ENCODE data around the gene ERG. TPM values are rescaled to one million over a fixed set of nuclear protein-coding genes. Genes with fewer than 3 reads are reported as not detected.
A peak's percentile ranks its signal among the peaks of the same experiment; 100 is the strongest.

ERG gene
- total RNA-seq, 2 donors from 2014 or later: 0.07 TPM; not detected in 1

GRCh38 chr21:38511198-38511597 lies 12.9 kb upstream of the ERG start:
- no peak overlapping the region for H3K4me3 Mint-ChIP-seq
- no peaks in the 10 kb centered on the region for H3K36me3 Mint-ChIP-seq (ENCODE audit: insufficient read depth in 2 of 2)
- peaks cover 5% of the 10 kb centered on the region for H3K4me1 Mint-ChIP-seq (ENCODE audit: low read depth)
- no peaks in the 10 kb centered on the region for H3K9me3 Mint-ChIP-seq
- no peak for DNase-seq
- ATAC-seq (replicated peaks in 1 of 2): no peak
- no peak overlapping the region for H3K27ac Mint-ChIP-seq
- H3K27me3 Mint-ChIP-seq (ENCODE audit: low read depth): peaks cover 33% of the 10 kb centered on the region

- Mint-ChIP-seq H3K27me3 (ENCODE audit: low read depth) (peaks cover 29% of the 10 kb centered on the region), H3K9me3 (no peaks in the 10 kb centered on the region), H3K27ac (no peak overlapping the region), H3K4me3 (no peak overlapping the region), H3K36me3 (ENCODE audit: insufficient read depth in 2 of 2) (no peaks in the 10 kb centered on the region), H3K4me1 (ENCODE audit: low read depth) (peaks cover 5% of the 10 kb centered on the region)
- DNase-seq (no peak), ATAC-seq (replicated peaks in 1 of 2) (no peak)
Measured at GRCh38 chr21:38507374-38507942, 9.2 kb upstream of the ERG start.

- no peak for DNase-seq
- H3K36me3 Mint-ChIP-seq (ENCODE audit: insufficient read depth in 2 of 2): no peaks in the 10 kb centered on the region
- peaks cover 5% of the 10 kb centered on the region for H3K4me1 Mint-ChIP-seq (ENCODE audit: low read depth)
- peak overlapping the region; percentile 15 to 40 for H3K4me3 Mint-ChIP-seq
- no peak overlapping the region for H3K27ac Mint-ChIP-seq
- H3K9me3 Mint-ChIP-seq: no peaks in the 10 kb centered on the region
- no peak for ATAC-seq (replicated peaks in 1 of 2)
- H3K27me3 Mint-ChIP-seq (ENCODE audit: low read depth): peaks cover 27% of the 10 kb centered on the region
Measured at GRCh38 chr21:38506661-38507281, 8.5 kb upstream of the ERG start.

- Mint-ChIP-seq H3K4me3 (no peak overlapping the region), H3K27ac (no peak overlapping the region), H3K27me3 (ENCODE audit: low read depth) (peaks cover 21% of the 10 kb centered on the region), H3K36me3 (ENCODE audit: insufficient read depth in 2 of 2) (no peaks in the 10 kb centered on the region), H3K9me3 (no peaks in the 10 kb centered on the region), H3K4me1 (ENCODE audit: low read depth) (peaks cover 5% of the 10 kb centered on the region)
- DNase-seq: peak; percentile 20 to 36
- peak; percentile 69 to 80 for ATAC-seq (replicated peaks in 1 of 2)
Measured at GRCh38 chr21:38505654-38506523, 7.6 kb upstream of the ERG start.

GRCh38 chr21:38504066-38504465 lies 5.8 kb upstream of the ERG start:
- no peak for DNase-seq
- Mint-ChIP-seq H3K4me1 (ENCODE audit: low read depth) (peaks cover 5% of the 10 kb centered on the region), H3K9me3 (no peaks in the 10 kb centered on the region), H3K27me3 (ENCODE audit: low read depth) (peaks cover 25% of the 10 kb centered on the region), H3K36me3 (ENCODE audit: insufficient read depth in 2 of 2) (no peaks in the 10 kb centered on the region), H3K4me3 (no peak overlapping the region), H3K27ac (no peak overlapping the region)
- ATAC-seq (replicated peaks in 1 of 2): no peak

GRCh38 chr21:38503583-38503982 lies 5.3 kb upstream of the ERG start:
- no peak overlapping the region for H3K4me3 Mint-ChIP-seq
- peaks cover 5% of the 10 kb centered on the region for H3K4me1 Mint-ChIP-seq (ENCODE audit: low read depth)
- no peak for ATAC-seq (replicated peaks in 1 of 2)
- no peak for DNase-seq
- no peaks in the 10 kb centered on the region for H3K36me3 Mint-ChIP-seq (ENCODE audit: insufficient read depth in 2 of 2)
- H3K27me3 Mint-ChIP-seq (ENCODE audit: low read depth): peaks cover 27% of the 10 kb centered on the region
- H3K9me3 Mint-ChIP-seq: no peaks in the 10 kb centered on the region
- H3K27ac Mint-ChIP-seq: no peak overlapping the region

- Mint-ChIP-seq H3K27ac (no peak overlapping the region), H3K36me3 (ENCODE audit: insufficient read depth in 2 of 2) (no peaks in the 10 kb centered on the region), H3K9me3 (no peaks in the 10 kb centered on the region), H3K4me1 (ENCODE audit: low read depth) (peaks cover 4% of the 10 kb centered on the region), H3K27me3 (ENCODE audit: low read depth) (peaks cover 38% of the 10 kb centered on the region), H3K4me3 (no peak overlapping the region)
- DNase-seq (no peak), ATAC-seq (replicated peaks in 1 of 2) (no peak)
Measured at GRCh38 chr21:38500073-38500472, 1.8 kb upstream of the ERG start.

- Mint-ChIP-seq H3K4me3 (no peak overlapping the region), H3K36me3 (ENCODE audit: insufficient read depth in 2 of 2) (no peaks in the 10 kb centered on the region), H3K4me1 (ENCODE audit: low read depth) (peaks cover 4% of the 10 kb centered on the region), H3K9me3 (no peaks in the 10 kb centered on the region), H3K27me3 (ENCODE audit: low read depth) (peaks cover 45% of the 10 kb centered on the region), H3K27ac (no peak overlapping the region)
- no peak for DNase-seq
- no peak for ATAC-seq (replicated peaks in 1 of 2)
Measured at GRCh38 chr21:38499296-38499695, 1.0 kb upstream of the ERG start.

GRCh38 chr21:38496224-38496623 lies 2.1 kb downstream of the ERG start:
- peaks cover 4% of the 10 kb centered on the region for H3K4me1 Mint-ChIP-seq (ENCODE audit: low read depth)
- peaks cover 71% of the 10 kb centered on the region for H3K27me3 Mint-ChIP-seq (ENCODE audit: low read depth)
- H3K9me3 Mint-ChIP-seq: no peaks in the 10 kb centered on the region
- H3K27ac Mint-ChIP-seq: no peak overlapping the region
- DNase-seq: no peak
- ATAC-seq (replicated peaks in 1 of 2): no peak
- no peaks in the 10 kb centered on the region for H3K36me3 Mint-ChIP-seq (ENCODE audit: insufficient read depth in 2 of 2)
- no peak overlapping the region for H3K4me3 Mint-ChIP-seq

GRCh38 chr21:38495696-38496095 lies 2.6 kb downstream of the ERG start:
- Mint-ChIP-seq H3K27me3 (ENCODE audit: low read depth) (peaks cover 76% of the 10 kb centered on the region), H3K4me3 (no peak overlapping the region)
- no peak for ATAC-seq (replicated peaks in 1 of 2)

GRCh38 chr21:38495242-38495641 lies 3.0 kb downstream of the ERG start:
- ATAC-seq (replicated peaks in 1 of 2): no peak
- H3K9me3 Mint-ChIP-seq: no peaks in the 10 kb centered on the region
- DNase-seq: no peak
- H3K4me3 Mint-ChIP-seq: no peak overlapping the region
- no peaks in the 10 kb centered on the region for H3K36me3 Mint-ChIP-seq (ENCODE audit: insufficient read depth in 2 of 2)
- H3K27ac Mint-ChIP-seq: no peak overlapping the region
- H3K27me3 Mint-ChIP-seq (ENCODE audit: low read depth): peaks cover 79% of the 10 kb centered on the region
- H3K4me1 Mint-ChIP-seq (ENCODE audit: low read depth): peaks cover 4% of the 10 kb centered on the region

More at GRCh38 chr21:38495696-38496095, 2.6 kb downstream of the ERG start:
- H3K9me3 Mint-ChIP-seq: no peaks in the 10 kb centered on the region
- peaks cover 4% of the 10 kb centered on the region for H3K4me1 Mint-ChIP-seq (ENCODE audit: low read depth)
- no peak overlapping the region for H3K27ac Mint-ChIP-seq
- no peaks in the 10 kb centered on the region for H3K36me3 Mint-ChIP-seq (ENCODE audit: insufficient read depth in 2 of 2)
- no peak for DNase-seq

- Mint-ChIP-seq H3K36me3 (ENCODE audit: insufficient read depth in 2 of 2) (no peaks in the 10 kb centered on the region), H3K27ac (no peak overlapping the region), H3K9me3 (no peaks in the 10 kb centered on the region), H3K4me3 (no peak overlapping the region), H3K4me1 (ENCODE audit: low read depth) (peaks cover 4% of the 10 kb centered on the region), H3K27me3 (ENCODE audit: low read depth) (peaks cover 79% of the 10 kb centered on the region)
- DNase-seq (no peak), ATAC-seq (replicated peaks in 1 of 2) (no peak)
Measured at GRCh38 chr21:38494703-38495102, 3.6 kb downstream of the ERG start.

GRCh38 chr21:38494251-38494642 lies 4.0 kb downstream of the ERG start:
- H3K27ac Mint-ChIP-seq: no peak overlapping the region
- ATAC-seq (replicated peaks in 1 of 2) (no peak), DNase-seq (no peak)
- no peak overlapping the region for H3K4me3 Mint-ChIP-seq
- H3K36me3 Mint-ChIP-seq (ENCODE audit: insufficient read depth in 2 of 2): no peaks in the 10 kb centered on the region
- peaks cover 84% of the 10 kb centered on the region for H3K27me3 Mint-ChIP-seq (ENCODE audit: low read depth)
- peaks cover 4% of the 10 kb centered on the region for H3K4me1 Mint-ChIP-seq (ENCODE audit: low read depth)
- no peaks in the 10 kb centered on the region for H3K9me3 Mint-ChIP-seq

Measured in activated T-cell treated with anti-CD3 and anti-CD28 coated beads, Interleukin-2, amount 50 U/mL, for 72 hours (primary cell).